Fibroblast of villous mesenchyme (primary cell): ENCODE data around the gene CGB1. TPM values are rescaled to one million over a fixed set of nuclear protein-coding genes. Genes with fewer than 3 reads are reported as not detected.

Source experiments
- DNase-seq: peaks from one replicate; pipeline ENCODE4 v3.0.0-alpha.2; 2010; ENCODE audit warnings: low read depth
- H3K4me3 ChIP-seq: 2 replicates; pipeline ENCODE4 v1.5.1; 2011; ENCODE audit warnings: low read depth, mild to moderate bottlenecking, low read length
- total RNA-seq: library from RNA; depleted of rRNA; stranded (reverse); fragments of >200 nt; gene quantifications from 2 replicates; pipeline ENCODE4 v1.2.3, GENCODE V29; 2012
- TF ChIP-seq, protein P1 (sequence below): IDR thresholded peaks from 2 replicates; pipeline ENCODE4 v1.5.1; 2012; ENCODE audit warnings: low read depth, mild to moderate bottlenecking, low read length; ENCODE audit not compliant: insufficient read depth

Gene CGB1
- total RNA-seq, 1 donor = not detected

GRCh38 chr19:49004964-49005614, 31.6 kb downstream of the CGB1 start:
- TF ChIP-seq, protein P1, sequence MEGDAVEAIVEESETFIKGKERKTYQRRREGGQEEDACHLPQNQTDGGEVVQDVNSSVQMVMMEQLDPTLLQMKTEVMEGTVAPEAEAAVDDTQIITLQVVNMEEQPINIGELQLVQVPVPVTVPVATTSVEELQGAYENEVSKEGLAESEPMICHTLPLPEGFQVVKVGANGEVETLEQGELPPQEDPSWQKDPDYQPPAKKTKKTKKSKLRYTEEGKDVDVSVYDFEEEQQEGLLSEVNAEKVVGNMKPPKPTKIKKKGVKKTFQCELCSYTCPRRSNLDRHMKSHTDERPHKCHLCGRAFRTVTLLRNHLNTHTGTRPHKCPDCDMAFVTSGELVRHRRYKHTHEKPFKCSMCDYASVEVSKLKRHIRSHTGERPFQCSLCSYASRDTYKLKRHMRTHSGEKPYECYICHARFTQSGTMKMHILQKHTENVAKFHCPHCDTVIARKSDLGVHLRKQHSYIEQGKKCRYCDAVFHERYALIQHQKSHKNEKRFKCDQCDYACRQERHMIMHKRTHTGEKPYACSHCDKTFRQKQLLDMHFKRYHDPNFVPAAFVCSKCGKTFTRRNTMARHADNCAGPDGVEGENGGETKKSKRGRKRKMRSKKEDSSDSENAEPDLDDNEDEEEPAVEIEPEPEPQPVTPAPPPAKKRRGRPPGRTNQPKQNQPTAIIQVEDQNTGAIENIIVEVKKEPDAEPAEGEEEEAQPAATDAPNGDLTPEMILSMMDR = no peak
- H3K4me3 ChIP-seq = no peak overlapping the region
- no peak for DNase-seq

- TF ChIP-seq, protein P1 = no peak
- H3K4me3 ChIP-seq = no peak overlapping the region
- DNase-seq = no peak
Observed at GRCh38 chr19:49004133-49004532, 32.6 kb downstream of the CGB1 start.

DNA sequence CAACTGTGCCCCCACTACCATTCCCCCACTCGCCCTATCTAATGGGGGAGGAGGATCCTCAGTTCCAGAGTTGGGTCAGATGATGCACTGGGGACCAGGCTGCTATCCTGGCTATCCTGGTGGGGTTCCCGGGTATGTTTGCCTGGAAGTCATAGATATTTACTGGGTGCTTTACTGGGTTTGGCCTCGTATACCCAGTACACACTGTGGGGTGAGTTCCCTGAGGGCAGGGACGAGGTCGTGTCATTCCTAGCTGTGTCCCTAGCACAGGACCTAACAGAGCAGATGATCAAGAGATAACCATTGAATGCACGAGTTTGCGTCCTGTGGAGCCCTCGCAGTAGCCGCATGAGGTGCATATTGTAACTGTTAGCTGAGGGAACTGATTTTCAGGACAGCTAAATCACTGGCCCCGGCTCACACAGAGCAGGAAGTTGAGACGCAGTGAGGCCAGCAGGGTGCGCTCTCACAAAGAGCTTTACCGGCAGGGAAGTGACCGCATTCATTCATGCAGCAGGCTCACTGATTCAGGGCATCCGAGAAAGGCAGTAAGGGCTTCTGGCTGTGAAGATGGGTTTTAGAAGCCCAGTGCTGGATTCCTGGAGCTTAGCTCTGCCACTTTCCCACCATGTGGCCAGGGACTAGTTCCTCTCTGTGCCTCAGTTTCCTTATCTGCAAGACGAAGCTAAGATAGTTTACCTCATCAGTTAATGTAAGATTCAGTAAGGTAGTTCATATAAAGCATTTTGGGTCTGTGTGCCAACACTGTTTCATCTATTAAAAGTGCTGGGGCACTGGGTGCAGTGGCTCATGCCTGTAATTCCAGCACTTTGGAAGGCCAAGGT, 37.0 kb downstream of the CGB1 start:
- TF ChIP-seq, protein P1 = peak; percentile 83
- no peak overlapping the region for H3K4me3 ChIP-seq
- peak; percentile 60 for DNase-seq

DNA sequence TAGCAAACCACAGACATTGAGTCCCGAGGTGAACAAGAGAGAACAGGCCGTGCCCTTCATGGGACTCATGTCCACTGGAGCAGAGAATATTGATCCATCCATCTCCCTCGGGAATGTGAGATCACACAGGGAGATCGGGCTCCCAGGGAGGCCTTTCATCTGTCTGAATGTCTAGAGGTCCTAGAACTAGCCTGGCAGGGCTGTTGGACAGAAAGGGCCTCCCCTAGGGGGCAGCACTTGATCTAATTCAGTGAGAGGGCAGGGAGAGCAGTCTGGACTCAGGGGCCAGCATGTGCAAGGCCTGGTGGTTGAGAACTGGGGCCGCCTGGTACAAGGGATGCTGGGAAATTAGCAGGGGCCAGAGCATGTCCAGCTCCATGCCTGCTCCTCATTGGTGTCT, 38.7 kb downstream of the CGB1 start:
- DNase-seq = peak; percentile 47
- TF ChIP-seq, protein P1 = peak; percentile 71
- H3K4me3 ChIP-seq = no peak overlapping the region

GRCh38 chr19:48994035-48994386, 42.7 kb downstream of the CGB1 start:
- TF ChIP-seq, protein P1 = no peak
- peak overlapping the region; percentile 95 for H3K4me3 ChIP-seq
- no peak for DNase-seq

DNA sequence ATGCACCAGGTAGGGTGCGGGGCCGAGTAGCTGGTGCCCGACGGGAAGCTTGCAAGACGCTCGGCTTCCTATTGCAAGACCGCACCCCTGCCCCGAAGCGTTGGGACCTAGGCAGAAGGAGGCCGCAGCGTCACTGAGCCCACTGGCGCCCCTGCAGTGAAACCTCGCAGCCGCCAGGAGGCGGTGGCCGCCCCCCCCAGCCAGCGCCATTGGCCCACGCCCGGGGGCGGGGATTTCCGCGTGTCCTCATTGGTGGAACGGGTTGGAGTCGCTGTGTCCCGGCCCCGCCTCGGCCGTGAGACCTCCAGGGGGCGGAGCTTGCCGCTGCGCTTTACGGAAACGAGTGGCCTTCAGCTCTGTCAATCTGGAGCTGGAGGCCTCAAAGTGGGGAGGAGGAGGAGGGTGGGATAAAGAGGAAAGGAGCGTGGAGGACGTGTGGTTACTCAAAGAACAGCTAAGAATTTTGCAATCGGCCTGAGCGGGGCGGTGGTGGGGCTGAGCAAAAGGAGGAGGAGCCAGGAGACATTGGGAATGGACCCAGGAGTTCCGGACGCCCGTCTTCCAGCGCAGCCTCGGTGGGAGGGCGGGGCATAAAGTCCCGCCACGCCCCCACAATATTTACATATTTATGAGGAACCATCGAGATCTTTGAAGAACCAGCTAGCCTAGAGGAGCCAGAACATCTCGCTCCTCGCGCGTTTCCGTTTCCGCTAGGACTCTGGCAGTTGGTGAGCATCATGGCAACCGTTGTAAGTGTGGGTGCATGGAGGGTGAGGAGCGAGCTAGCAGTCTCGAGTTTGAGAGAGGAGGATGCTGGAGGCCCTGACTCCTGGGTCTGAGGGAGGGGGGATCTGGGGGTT, 43.3 kb downstream of the CGB1 start, which contains the start of the genes GYS1 and RUVBL2:
Gene GYS1 (minus strand): TSS at position 135 of the 860 bp plus-strand sequence. CDS start 197 bp downstream, outside the sequence.
Gene RUVBL2 (plus strand): TSS at position 713 of the 860 bp plus-strand sequence. CDS start 25 bp downstream, at position 738.
- peak; percentile 100 for DNase-seq
- peak within 1 kb of the TSS; percentile 95 for H3K4me3 ChIP-seq
- TF ChIP-seq, protein P1 = peak; percentile 73
